ENCODE data around the gene SSBP1.
"Not testable (repeated sequence)": the region's sequence is repeated elsewhere in the genome, so short reads cannot be mapped to it uniquely, and the experiment has no call there.

Gene SSBP1

GRCh38 chr7:141709318-141709717 lies 28.8 kb upstream of the SSBP1 start:
- no peak for DNase-seq (ENCODE audit: low read depth in 2 of 3, low spot score in 1 of 3)

GRCh38 chr7:141709749-141710148 lies 28.4 kb upstream of the SSBP1 start:
- no peak for DNase-seq (ENCODE audit: low read depth in 2 of 3, low spot score in 1 of 3)

GRCh38 chr7:141710301-141710700 lies 27.9 kb upstream of the SSBP1 start:
- no peak for DNase-seq (ENCODE audit: low read depth in 2 of 3, low spot score in 1 of 3)

GRCh38 chr7:141712603-141713255 lies 25.4 kb upstream of the SSBP1 start:
- no peak for DNase-seq (ENCODE audit: low read depth in 2 of 3, low spot score in 1 of 3)

GRCh38 chr7:141713890-141714289 lies 24.3 kb upstream of the SSBP1 start:
- DNase-seq (ENCODE audit: low read depth in 2 of 3, low spot score in 1 of 3): no peak

- no peak for DNase-seq (ENCODE audit: low read depth in 2 of 3, low spot score in 1 of 3)
Measured at GRCh38 chr7:141714571-141714970, 23.6 kb upstream of the SSBP1 start.

GRCh38 chr7:141715018-141715417 lies 23.1 kb upstream of the SSBP1 start:
- DNase-seq (ENCODE audit: low read depth in 2 of 3, low spot score in 1 of 3): no peak

- DNase-seq (ENCODE audit: low read depth in 2 of 3, low spot score in 1 of 3): no peak
Measured at GRCh38 chr7:141715794-141716689, 22.1 kb upstream of the SSBP1 start.

GRCh38 chr7:141717450-141717849 lies 20.7 kb upstream of the SSBP1 start:
- no peak for DNase-seq (ENCODE audit: low read depth in 2 of 3, low spot score in 1 of 3)

- DNase-seq (ENCODE audit: low read depth in 2 of 3, low spot score in 1 of 3): no peak
Measured at GRCh38 chr7:141722529-141722928, 15.6 kb upstream of the SSBP1 start.

- no peak for DNase-seq (ENCODE audit: low read depth in 2 of 3, low spot score in 1 of 3)
Measured at GRCh38 chr7:141729020-141729419, 9.1 kb upstream of the SSBP1 start.

- DNase-seq (ENCODE audit: low read depth in 2 of 3, low spot score in 1 of 3): no peak
Measured at GRCh38 chr7:141731476-141732149, 6.5 kb upstream of the SSBP1 start.

GRCh38 chr7:141737118-141737835 lies 881 bp upstream of the SSBP1 start:
- DNase-seq (ENCODE audit: low read depth in 2 of 3, low spot score in 1 of 3): no peak

GRCh38 chr7:141738592-141739013 lies 445 bp downstream of the SSBP1 start:
- DNase-seq (ENCODE audit: low read depth in 2 of 3, low spot score in 1 of 3): no peak

GRCh38 chr7:141739250-141739649 lies 1.1 kb downstream of the SSBP1 start:
- DNase-seq (ENCODE audit: low read depth in 2 of 3, low spot score in 1 of 3): no peak

- no peak for DNase-seq (ENCODE audit: low read depth in 2 of 3, low spot score in 1 of 3)
Measured at GRCh38 chr7:141742229-141742628, 4.1 kb downstream of the SSBP1 start.

- no peak for DNase-seq (ENCODE audit: low read depth in 2 of 3, low spot score in 1 of 3)
Measured at GRCh38 chr7:141744131-141744530, 6.0 kb downstream of the SSBP1 start.

- DNase-seq (ENCODE audit: low read depth in 2 of 3, low spot score in 1 of 3): no peak
Measured at GRCh38 chr7:141748396-141748795, 10.2 kb downstream of the SSBP1 start.

- not testable (repeated sequence) for DNase-seq (ENCODE audit: low read depth in 2 of 3, low spot score in 1 of 3)
Measured at GRCh38 chr7:141751904-141752303, 13.7 kb downstream of the SSBP1 start.

- peak in 1 of 3 donors; percentile 34 for DNase-seq (ENCODE audit: low read depth in 2 of 3, low spot score in 1 of 3)
Measured at GRCh38 chr7:141752634-141753033, 14.5 kb downstream of the SSBP1 start.

GRCh38 chr7:141754939-141755338 lies 16.8 kb downstream of the SSBP1 start:
- DNase-seq (ENCODE audit: low read depth in 2 of 3, low spot score in 1 of 3): peak in 1 of 3 donors; percentile 28

Data from stimulated activated CD4-positive, alpha-beta T cell treated with anti-CD3 and anti-CD28 coated beads, Interleukin-12 subunit alpha, Interleukin-12 subunit beta, amount 100 ng/mL, for 48 hours (primary cell).